ENCODE data around the gene ZFYVE27. TPM values are rescaled to one million over a fixed set of nuclear protein-coding genes. Genes with fewer than 3 reads are reported as not detected.

ZFYVE27 gene
- total RNA-seq, 1 donor from 2014 or later = 26.9 TPM

DNA sequence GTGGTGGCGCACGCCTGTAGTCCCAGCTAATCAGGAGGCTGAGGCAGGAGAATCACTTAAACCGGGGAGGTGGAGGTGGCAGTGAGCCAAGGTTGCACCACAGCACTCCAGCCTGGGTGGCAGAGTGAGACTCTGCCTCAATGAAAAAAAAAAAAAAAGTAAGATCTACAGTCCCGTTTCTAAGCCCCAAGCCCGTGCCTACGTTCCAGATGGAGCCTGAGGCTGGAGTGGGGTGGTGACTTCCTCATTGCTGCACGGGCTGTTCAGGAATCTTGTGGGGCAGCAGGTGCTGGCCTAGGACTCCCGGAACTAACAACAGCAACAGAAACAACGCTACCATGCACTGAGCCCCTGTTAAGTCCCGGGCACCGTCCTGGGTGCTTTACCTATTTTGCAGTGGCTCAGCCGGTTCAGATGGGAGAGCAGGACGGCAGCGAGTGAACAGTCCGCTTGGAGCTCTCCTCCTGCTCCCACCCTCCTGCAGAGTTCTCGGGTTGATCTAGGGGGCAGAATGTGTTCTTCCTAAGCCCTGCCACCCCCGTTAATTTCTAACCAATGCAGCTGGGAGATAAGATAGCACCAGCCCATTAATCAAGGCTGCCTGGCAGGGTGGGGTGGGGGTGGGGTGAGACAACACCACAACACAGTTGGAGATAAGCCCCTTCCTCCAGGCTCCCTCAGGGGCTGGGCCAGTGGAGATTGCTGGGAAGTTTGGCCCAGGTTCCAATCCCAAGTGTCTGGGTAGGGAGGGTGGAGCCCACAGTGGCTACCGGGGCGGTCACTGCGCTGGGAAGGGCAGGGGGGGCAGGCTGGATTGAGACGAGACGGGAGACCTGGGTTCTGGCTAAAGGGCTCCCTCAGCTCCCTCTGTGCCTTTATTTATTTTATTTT, 51.9 kb downstream of the ZFYVE27 start:
- TF ChIP-seq CTCF (conservative IDR thresholded peaks at IDR 0.05) = no peak
- no peak overlapping the region for H3K27ac Mint-ChIP-seq (ENCODE audit: unreplicated experiment)
- no peak overlapping the region for H3K4me3 Mint-ChIP-seq
- H3K9me3 Mint-ChIP-seq = no peaks in the 10 kb centered on the region
- H3K36me3 Mint-ChIP-seq (ENCODE audit: low read depth) = no peaks in the 10 kb centered on the region
- H3K4me1 Mint-ChIP-seq = no peaks in the 10 kb centered on the region
- no peaks in the 10 kb centered on the region for H3K27me3 Mint-ChIP-seq (ENCODE audit: low read depth)
- DNase-seq (ENCODE audit: low read depth, low spot score) = no peak

DNA sequence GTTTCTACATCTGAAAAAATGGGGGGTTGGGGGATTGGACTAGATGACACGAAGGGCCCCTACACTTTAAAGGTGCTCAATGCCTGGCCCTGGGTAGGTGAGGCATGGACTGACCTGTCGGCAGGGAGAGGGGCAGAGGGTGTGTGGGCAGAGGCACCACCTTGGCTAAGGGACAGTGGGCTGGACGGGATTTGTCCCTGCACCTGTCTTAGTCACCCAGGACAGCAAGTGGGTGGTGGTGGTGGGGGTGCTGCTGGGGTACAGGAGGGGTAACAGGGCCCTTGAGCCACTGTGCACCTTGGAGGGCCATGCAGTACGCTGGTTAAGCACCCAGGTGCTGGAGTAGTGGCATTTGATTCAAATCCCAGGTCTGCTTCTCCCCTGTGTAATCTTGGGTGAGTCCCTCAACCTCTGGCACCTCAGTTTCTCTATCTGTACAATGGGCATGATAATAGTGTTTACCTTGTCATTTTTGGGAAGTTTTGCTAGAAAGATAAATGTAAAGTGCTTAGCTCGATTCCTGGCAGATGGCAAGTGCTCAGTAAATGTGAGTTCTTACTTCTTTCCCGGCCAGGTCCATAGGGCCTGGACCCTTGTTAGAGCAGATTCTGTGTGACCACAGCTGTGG, 53.0 kb downstream of the ZFYVE27 start:
- no peak for DNase-seq (ENCODE audit: low read depth, low spot score)
- Mint-ChIP-seq H3K4me3 (no peak overlapping the region), H3K9me3 (no peaks in the 10 kb centered on the region), H3K4me1 (no peaks in the 10 kb centered on the region), H3K27ac (ENCODE audit: unreplicated experiment) (peak overlapping the region; percentile 14), H3K36me3 (ENCODE audit: low read depth) (no peaks in the 10 kb centered on the region), H3K27me3 (ENCODE audit: low read depth) (no peaks in the 10 kb centered on the region)
- no peak for TF ChIP-seq CTCF (conservative IDR thresholded peaks at IDR 0.05)

DNA sequence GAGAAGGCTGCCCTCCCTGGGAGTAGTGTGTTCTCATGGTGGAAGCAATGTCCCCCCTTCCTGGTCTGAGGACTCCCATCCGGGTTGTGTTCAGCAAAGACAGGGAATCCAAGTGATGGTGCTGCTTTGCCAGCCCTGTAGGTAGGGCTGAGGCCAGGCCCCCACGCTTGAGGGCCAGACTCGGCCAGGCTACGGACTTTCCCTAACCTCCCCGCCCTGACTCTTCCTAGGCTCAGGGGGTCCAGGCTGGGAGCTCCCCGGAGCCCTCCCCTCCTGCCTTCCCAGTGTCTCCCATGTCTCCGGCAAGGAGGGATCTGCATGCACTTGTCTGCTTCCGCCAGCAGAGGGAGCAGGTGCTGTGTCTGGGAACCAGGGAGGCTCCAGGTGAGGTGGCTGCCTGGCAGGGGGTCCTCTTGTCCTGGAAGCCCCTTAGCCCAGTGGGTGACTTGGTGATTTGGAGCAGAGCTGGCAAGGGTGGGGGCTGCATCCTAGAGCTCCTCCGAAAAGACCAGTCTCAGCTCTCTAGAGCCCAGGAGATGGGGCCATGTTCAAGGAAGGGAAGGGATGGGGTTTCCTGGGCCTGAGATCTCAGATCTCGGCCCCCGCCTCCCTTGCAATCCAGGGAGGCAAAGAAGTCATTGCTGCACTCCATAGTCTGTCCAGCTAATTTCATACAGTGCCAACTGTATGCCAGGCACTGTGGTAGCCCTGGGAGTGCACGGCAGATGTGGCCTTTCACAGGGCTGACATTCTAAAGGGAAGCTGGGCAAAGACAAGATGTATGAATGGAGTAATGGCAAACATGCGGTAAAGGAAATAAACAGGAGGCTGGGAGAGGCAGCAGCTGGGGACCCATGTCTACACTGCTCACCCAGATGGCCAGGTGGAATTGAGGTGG, 55.1 kb downstream of the ZFYVE27 start:
- H3K4me1 Mint-ChIP-seq = no peaks in the 10 kb centered on the region
- DNase-seq (ENCODE audit: low read depth, low spot score) = peak; percentile 68

GRCh38 chr10:97795886-97796285, 59.0 kb downstream of the ZFYVE27 start:
- peaks cover 7% of the 10 kb centered on the region for H3K9me3 Mint-ChIP-seq
- no peak for DNase-seq (ENCODE audit: low read depth, low spot score)

More for the DNA sequence above, 55.1 kb downstream of the ZFYVE27 start:
- Mint-ChIP-seq H3K4me3 (no peak overlapping the region), H3K27me3 (ENCODE audit: low read depth) (peaks cover 10% of the 10 kb centered on the region), H3K27ac (ENCODE audit: unreplicated experiment) (no peak overlapping the region), H3K9me3 (no peaks in the 10 kb centered on the region), H3K36me3 (ENCODE audit: low read depth) (no peaks in the 10 kb centered on the region)
- peak; percentile 83 for TF ChIP-seq CTCF (conservative IDR thresholded peaks at IDR 0.05)

More at GRCh38 chr10:97795886-97796285, 59.0 kb downstream of the ZFYVE27 start:
- Mint-ChIP-seq H3K27me3 (ENCODE audit: low read depth) (peaks cover 21% of the 10 kb centered on the region), H3K27ac (ENCODE audit: unreplicated experiment) (no peak overlapping the region), H3K4me3 (no peak overlapping the region), H3K36me3 (ENCODE audit: low read depth) (no peaks in the 10 kb centered on the region), H3K4me1 (no peaks in the 10 kb centered on the region)
- TF ChIP-seq CTCF (conservative IDR thresholded peaks at IDR 0.05) = no peak

All from neural crest cell (in vitro differentiated cells).